CD14-positive monocyte (primary cell): ENCODE data around the gene PKM. TPM values are rescaled to one million over a fixed set of nuclear protein-coding genes. Genes with fewer than 3 reads are reported as not detected.

Experiments used
- DNase-seq, 3 donors: peaks; one replicate each; pipeline ENCODE4 v3.0.0-alpha.2; 2011 to 2022
- H2AFZ ChIP-seq: 2 replicates; pipeline ENCODE4 v1.6.0; 2012; ENCODE audit warnings: mild to moderate bottlenecking, low read depth, low read length, inconsistent platforms; ENCODE audit not compliant: insufficient read depth, poor library complexity, severe bottlenecking
- H3K27ac ChIP-seq, 2 donors: 1 replicate in 1 of 2; 2 replicates in 1 of 2; pipeline ENCODE4 v1.5.1; 2012 to 2013; ENCODE audit warnings: low read length in 2 of 2, control low read depth in 1 of 2, inconsistent platforms in 1 of 2, low read depth in 1 of 2, mild to moderate bottlenecking in 1 of 2
- H3K27me3 ChIP-seq, 2 donors: one replicate each; pipeline versions ENCODE4 v1.6.0 to v1.6.1; 2011 to 2013; ENCODE audit warnings: low read length in 2 of 2; ENCODE audit not compliant: control insufficient read depth in 2 of 2, insufficient read depth in 2 of 2
- H3K36me3 ChIP-seq, 2 donors: replicated peaks in 1 of 2; 1 replicate in 1 of 2; 2 replicates in 1 of 2; pipeline versions ENCODE4 v1.5.1 to v1.6.1; 2012 to 2013; ENCODE audit warnings: low read length in 2 of 2, control low read depth in 1 of 2, inconsistent platforms in 1 of 2, mild to moderate bottlenecking in 1 of 2; ENCODE audit not compliant: insufficient read depth in 2 of 2, control insufficient read depth in 1 of 2
- H3K4me1 ChIP-seq, 2 donors: 1 replicate in 1 of 2; 2 replicates in 1 of 2; pipeline versions ENCODE4 v1.5.1 to v1.6.1; 2012 to 2013; ENCODE audit warnings: low read length in 2 of 2, control low read depth in 1 of 2, inconsistent platforms in 1 of 2, mild to moderate bottlenecking in 1 of 2, moderate library complexity in 1 of 2; ENCODE audit not compliant: insufficient read depth in 2 of 2, control insufficient read depth in 1 of 2
- H3K4me2 ChIP-seq: replicated peaks from 2 replicates; pipeline ENCODE3; 2012; ENCODE audit warnings: low read length, moderate library complexity, mild to moderate bottlenecking; ENCODE audit not compliant: poor library complexity, severe bottlenecking; ENCODE audit errors: extremely low read depth
- H3K4me3 ChIP-seq, 3 experiments: fragments of 200-600 bp in 1 of 3; sonication (generic) in 1 of 3; replicated peaks in 1 of 3; 1 replicate in 2 of 3; 2 replicates in 1 of 3; pipeline ENCODE4 v1.5.1; 2011 to 2013; ENCODE audit warnings: low read length in 3 of 3, mild to moderate bottlenecking in 3 of 3, control low read depth in 2 of 3, low read depth in 2 of 3, inconsistent platforms in 1 of 3, moderate library complexity in 1 of 3
- H3K79me2 ChIP-seq: 2 replicates; pipeline ENCODE4 v1.6.0; 2012; ENCODE audit warnings: mild to moderate bottlenecking, control low read depth, inconsistent platforms, low read length, moderate library complexity; ENCODE audit not compliant: insufficient read depth
- H3K9ac ChIP-seq: 2 replicates; pipeline ENCODE4 v1.6.0; 2017; ENCODE audit warnings: low read length, mild to moderate bottlenecking; ENCODE audit not compliant: insufficient read depth, poor library complexity, severe bottlenecking
- H3K9me3 ChIP-seq, 2 donors: replicated peaks in 1 of 2; 1 replicate in 1 of 2; 2 replicates in 1 of 2; pipeline versions ENCODE4 v1.5.1 to v1.6.1; 2012 to 2013; ENCODE audit warnings: low read length in 2 of 2, control low read depth in 1 of 2; ENCODE audit not compliant: control insufficient read depth in 1 of 2, insufficient read depth in 1 of 2
- H4K20me1 ChIP-seq: 2 replicates; pipeline ENCODE4 v1.6.0; 2012; ENCODE audit warnings: mild to moderate bottlenecking, low read length, control low read depth, moderate library complexity; ENCODE audit not compliant: insufficient read depth
- H3K27ac Mint-ChIP-seq, 7 donors: one replicate each; pipeline ENCODE4 v1.8.0; 2020; ENCODE audit warnings: mild to moderate bottlenecking in 7 of 7, mixed read lengths in 7 of 7, moderate library complexity in 6 of 7, inconsistent platforms in 2 of 7
- H3K27me3 Mint-ChIP-seq, 3 donors: one replicate each; pipeline ENCODE4 v1.8.0; 2021 to 2022; ENCODE audit warnings: low read depth in 3 of 3, mild to moderate bottlenecking in 3 of 3, mixed read lengths in 3 of 3, moderate library complexity in 3 of 3, inconsistent platforms in 1 of 3
- H3K36me3 Mint-ChIP-seq, 2 donors: one replicate each; pipeline ENCODE4 v1.8.0; 2020; ENCODE audit warnings: mixed read lengths in 2 of 2, inconsistent platforms in 1 of 2, mild to moderate bottlenecking in 1 of 2
- H3K4me1 Mint-ChIP-seq: one replicate; pipeline ENCODE4 v1.8.0; 2020; ENCODE audit warnings: mild to moderate bottlenecking, mixed read lengths
- H3K4me3 Mint-ChIP-seq, 2 donors: one replicate each; pipeline ENCODE4 v1.8.0; 2020; ENCODE audit warnings: mild to moderate bottlenecking in 2 of 2, mixed read lengths in 2 of 2, moderate library complexity in 1 of 2
- H3K9me3 Mint-ChIP-seq, 7 donors: one replicate each; pipeline ENCODE4 v1.8.0; 2020 to 2022; ENCODE audit warnings: mixed read lengths in 7 of 7, mild to moderate bottlenecking in 6 of 7, moderate library complexity in 6 of 7, inconsistent platforms in 2 of 7
- WGBS: methylation state at CpG from one replicate; pipeline ENCODE4 v1.1.5; 2013; ENCODE audit warnings: missing lambda C conversion rate; ENCODE audit not compliant: insufficient coverage; 5-methylcytosine and 5-hydroxymethylcytosine counted together
- intact Hi-C, 2 donors: fragments of 100-400 bp; cut with micrococcal nuclease; formaldehyde crosslinking; loops; one replicate each; pipeline versions ENCODE4 v1.15.0 to v1.15.1; 2023
- polyA plus RNA-seq, 3 donors: library from polyadenylated mRNA; depleted of rRNA in 1 of 3; unstranded in 2 of 3; stranded (reverse) in 1 of 3; fragments of 300-500 nt in 2 of 3; fragments of >200 nt in 1 of 3; fragmentation: Illumina TruSeq in 2 of 3; gene quantifications; 1 replicate in 2 of 3; 2 replicates in 1 of 3; pipeline ENCODE4 v1.2.3, GENCODE V29; 2012 to 2021
- TF ChIP-seq, protein P1 (sequence below): fragments of 200-600 bp; IDR thresholded peaks from one replicate; pipeline ENCODE4 v1.8.0; 2022; ENCODE audit warnings: antibody characterized with exemption, mild to moderate bottlenecking

PKM gene
- polyA plus RNA-seq, 3 donors = 544 to 999 (median 986) TPM

DNA sequence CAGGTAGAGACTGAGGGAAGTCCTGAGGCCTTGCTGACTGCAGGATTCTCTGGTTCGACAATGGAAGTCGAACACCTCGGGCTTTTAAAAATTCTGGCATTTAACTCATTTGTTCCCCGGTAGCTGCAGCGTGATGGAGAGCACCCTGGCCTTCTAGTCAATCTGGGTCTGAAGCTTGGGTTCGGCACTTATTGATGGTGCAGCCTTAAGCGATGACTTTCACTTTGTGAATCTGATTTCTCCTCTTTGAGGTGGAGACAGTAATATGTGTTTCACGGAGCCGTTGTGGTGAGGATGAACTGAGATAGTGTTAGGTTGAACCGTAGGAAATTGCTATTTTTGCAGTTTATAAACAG is 42.0 kb upstream of the PKM start:
- H3K9me3 Mint-ChIP-seq = peaks cover 0 to 2% (median 0%) of the 10 kb centered on the region in 7 donors

DNA sequence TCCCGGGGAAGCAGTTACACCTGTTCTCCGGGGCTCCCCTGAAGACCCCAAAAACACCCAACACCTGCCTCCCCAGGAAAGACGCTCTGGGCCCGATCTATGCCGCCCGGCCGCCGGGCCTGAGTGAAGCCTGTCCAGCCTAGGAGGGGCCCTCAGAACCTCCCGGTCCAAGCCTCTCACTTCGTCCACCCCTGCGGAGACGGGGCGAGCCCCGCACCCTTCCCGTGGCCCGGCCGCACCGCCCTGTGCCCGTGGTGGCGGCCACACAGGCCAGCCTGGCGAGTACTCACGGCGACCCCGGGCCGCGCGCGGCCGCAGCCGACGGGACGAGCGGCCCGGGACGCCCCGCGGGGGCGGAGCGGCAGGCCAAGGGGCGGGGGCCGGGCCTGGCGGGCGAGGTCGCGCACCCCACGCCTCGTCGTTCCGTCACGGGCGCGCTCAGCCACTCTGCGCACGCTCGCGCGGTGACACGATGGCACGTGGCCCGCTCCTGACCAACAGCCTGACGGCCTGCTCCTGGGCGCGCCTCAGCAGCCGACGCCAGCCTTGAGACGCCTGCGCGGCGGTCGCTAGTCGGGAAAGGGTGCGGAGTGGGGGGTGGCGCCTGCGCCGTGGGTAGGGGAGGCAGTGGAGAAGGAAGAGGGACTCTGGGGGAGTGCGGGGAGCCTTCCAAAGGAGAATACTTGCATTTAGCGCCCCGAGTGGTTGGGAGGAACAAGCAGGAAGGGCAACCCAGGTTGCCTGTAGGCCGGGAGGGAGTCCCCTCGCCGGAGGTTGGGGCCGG is 41.4 kb upstream of the PKM start, which contains the start of gene PARP6:
Gene PARP6 (minus strand): TSS at position 342 of the 784 bp plus-strand sequence. CDS start 5,077 bp downstream, outside the sequence.
- peaks cover 9 to 16% of the 10 kb centered on the region in 2 donors for H3K36me3 ChIP-seq
- peaks cover 0 to 2% (median 0%) of the 10 kb centered on the region in 7 donors for H3K9me3 Mint-ChIP-seq
- H3K9me3 ChIP-seq = no peaks in the 10 kb centered on the region
- peak within 1 kb of the TSS; percentile 59 to 81 (median 63) for H3K4me3 ChIP-seq
- H3K27ac ChIP-seq = peak within 1 kb of the TSS; percentile 46 to 90
- peak; percentile 98 to 100 (median 99) for DNase-seq
- H3K27me3 ChIP-seq = no peaks in the 10 kb centered on the region
- H4K20me1 ChIP-seq = no peaks in the 10 kb centered on the region
- H3K4me1 ChIP-seq = peaks cover 15 to 20% of the 10 kb centered on the region in 2 donors
- peak within 1 kb of the TSS; percentile 83 to 93 (median 88) for H3K27ac Mint-ChIP-seq
- peaks cover 27% of the 10 kb centered on the region for H3K4me1 Mint-ChIP-seq
- peaks cover 20% of the 10 kb centered on the region for H3K79me2 ChIP-seq
- intact Hi-C loops = loop anchor here (1.0 to 5.0 kb wide), 4 partner anchors 40 to 154 kb away; partner anchors contain the start of genes GRAMD2A (in 2 of the 2), PKM (in 2 of the 2), MYO9A (in 1 of the 2) and SENP8 (in 1 of the 2)
- peaks cover 2 to 7% (median 5%) of the 10 kb centered on the region in 3 donors for H3K27me3 Mint-ChIP-seq
- peak within 1 kb of the TSS; percentile 85 to 92 for H3K4me3 Mint-ChIP-seq
- TF ChIP-seq, protein P1, sequence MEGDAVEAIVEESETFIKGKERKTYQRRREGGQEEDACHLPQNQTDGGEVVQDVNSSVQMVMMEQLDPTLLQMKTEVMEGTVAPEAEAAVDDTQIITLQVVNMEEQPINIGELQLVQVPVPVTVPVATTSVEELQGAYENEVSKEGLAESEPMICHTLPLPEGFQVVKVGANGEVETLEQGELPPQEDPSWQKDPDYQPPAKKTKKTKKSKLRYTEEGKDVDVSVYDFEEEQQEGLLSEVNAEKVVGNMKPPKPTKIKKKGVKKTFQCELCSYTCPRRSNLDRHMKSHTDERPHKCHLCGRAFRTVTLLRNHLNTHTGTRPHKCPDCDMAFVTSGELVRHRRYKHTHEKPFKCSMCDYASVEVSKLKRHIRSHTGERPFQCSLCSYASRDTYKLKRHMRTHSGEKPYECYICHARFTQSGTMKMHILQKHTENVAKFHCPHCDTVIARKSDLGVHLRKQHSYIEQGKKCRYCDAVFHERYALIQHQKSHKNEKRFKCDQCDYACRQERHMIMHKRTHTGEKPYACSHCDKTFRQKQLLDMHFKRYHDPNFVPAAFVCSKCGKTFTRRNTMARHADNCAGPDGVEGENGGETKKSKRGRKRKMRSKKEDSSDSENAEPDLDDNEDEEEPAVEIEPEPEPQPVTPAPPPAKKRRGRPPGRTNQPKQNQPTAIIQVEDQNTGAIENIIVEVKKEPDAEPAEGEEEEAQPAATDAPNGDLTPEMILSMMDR = peak; percentile 78
- peak within 1 kb of the TSS; percentile 82 for H2AFZ ChIP-seq
- peak within 1 kb of the TSS; percentile 83 for H3K9ac ChIP-seq
- peaks cover 16 to 34% of the 10 kb centered on the region in 2 donors for H3K36me3 Mint-ChIP-seq
- under 1% methylated on average over 82 of the region's 82 CpGs for WGBS
- H3K4me2 ChIP-seq = peak within 1 kb of the TSS; percentile 94

More for the DNA sequence above, 42.0 kb upstream of the PKM start:
- Histone ChIP-seq H3K9ac (no peak overlapping the region), H3K27ac (peak overlapping the region; percentile 14 to 55), H3K4me3 (peak overlapping the region; percentile 29 to 70 (median 32)), H3K4me1 (peaks cover 15 to 20% of the 10 kb centered on the region in 2 donors), H4K20me1 (no peaks in the 10 kb centered on the region), H2AFZ (peak overlapping the region; percentile 62), H3K4me2 (peak overlapping the region; percentile 73), H3K9me3 (no peaks in the 10 kb centered on the region), H3K27me3 (no peaks in the 10 kb centered on the region), H3K36me3 (peaks cover 5 to 10% of the 10 kb centered on the region in 2 donors), H3K79me2 (peaks cover 20% of the 10 kb centered on the region)
- TF ChIP-seq, protein P1 = peak; percentile 48
- Mint-ChIP-seq H3K27me3 (peaks cover 2 to 7% (median 5%) of the 10 kb centered on the region in 3 donors), H3K4me1 (peaks cover 27% of the 10 kb centered on the region), H3K36me3 (peaks cover 14 to 31% of the 10 kb centered on the region in 2 donors), H3K4me3 (peak overlapping the region; percentile 74 to 85), H3K27ac (peak overlapping the region; percentile 62 to 89 (median 79))
- intact Hi-C loops = loop anchor here (1.0 to 5.0 kb wide), 4 partner anchors 41 to 154 kb away; partner anchors contain the start of genes GRAMD2A (in 2 of the 2), PKM (in 2 of the 2), MYO9A (in 1 of the 2) and SENP8 (in 1 of the 2)
- no peak for DNase-seq
- 44% methylated on average over 5 of the region's 10 CpGs for WGBS
